Activated T-helper 1 cell treated with anti-CD3 and anti-CD28 coated beads, Interleukin-12 subunit alpha, Interleukin-12 subunit beta, Interleukin-2, Interleukin-4 antibody, amounts not matched to agents 30 ng/mL and 10 ng/mL and 1 ng/mL, durations not matched to agents 14 hours and 24 hours and 36 hours (primary cell): ENCODE results near the gene DDX56. TPM values are rescaled to one million over a fixed set of nuclear protein-coding genes. Genes with fewer than 3 reads are reported as not detected.

Experiments used
- DNase-seq: peaks from one replicate; pipeline ENCODE4 v3.0.0; 2021; ENCODE audit warnings: low spot score
- H3K27ac Mint-ChIP-seq: one replicate; pipeline ENCODE4 v1.8.0; 2021; ENCODE audit warnings: mild to moderate bottlenecking, mixed read lengths
- H3K27me3 Mint-ChIP-seq: one replicate; pipeline ENCODE4 v1.8.0; 2022; ENCODE audit warnings: mild to moderate bottlenecking, moderate library complexity, mixed read lengths; ENCODE audit not compliant: insufficient read depth
- H3K36me3 Mint-ChIP-seq: one replicate; pipeline ENCODE4 v1.8.0; 2021; ENCODE audit warnings: low read depth, mixed read lengths
- H3K4me1 Mint-ChIP-seq: one replicate; pipeline ENCODE4 v1.8.0; 2021; ENCODE audit warnings: low read depth, mixed read lengths
- H3K4me3 Mint-ChIP-seq: one replicate; pipeline ENCODE4 v1.8.0; 2021; ENCODE audit warnings: mild to moderate bottlenecking, moderate library complexity, mixed read lengths
- H3K9me3 Mint-ChIP-seq: one replicate; pipeline ENCODE4 v1.8.0; 2021; ENCODE audit warnings: mixed read lengths
- intact Hi-C: fragments of 100-400 bp; cut with micrococcal nuclease; formaldehyde crosslinking; loops from one replicate; pipeline ENCODE4 v1.15.1; 2024
- total RNA-seq: library from RNA; stranded (reverse); gene quantifications from 2 replicates; pipeline ENCODE4 v1.2.3, GENCODE V29; 2022

DDX56 gene
- 165 and 166 TPM in 2 replicates for total RNA-seq

GRCh38 chr7:44573464-44574286 is at the start of gene DDX56:
TSS of gene DDX56 (minus strand) at chr7:44573908. CDS start at chr7:44573895, 13 bp downstream.
- Mint-ChIP-seq H3K27ac (peak within 1 kb of the TSS; percentile 95), H3K27me3 (no peaks in the 10 kb centered on the region), H3K36me3 (peaks cover 57% of the 10 kb centered on the region), H3K4me3 (peak within 1 kb of the TSS; percentile 88), H3K9me3 (no peaks in the 10 kb centered on the region), H3K4me1 (peaks cover 32% of the 10 kb centered on the region)
- intact Hi-C loops: loop anchor here (1.0 to 2.0 kb wide), 7 partner anchors 9 to 491 kb away; partner anchors contain the start of genes H2AZ2, NUDCD3, OGDH and POLM
- DNase-seq: peak; percentile 93

GRCh38 chr7:44622342-44623151 is 48.8 kb upstream of the DDX56 start:
- Mint-ChIP-seq H3K9me3 (no peaks in the 10 kb centered on the region), H3K4me3 (peak overlapping the region; percentile 60), H3K4me1 (peaks cover 83% of the 10 kb centered on the region), H3K36me3 (peaks cover 42% of the 10 kb centered on the region), H3K27me3 (no peaks in the 10 kb centered on the region), H3K27ac (peak overlapping the region; percentile 94)
- peak; percentile 40 for DNase-seq
- intact Hi-C loops: loop anchor here (1.0 kb wide), 3 partner anchors 11 to 16 kb away; partner anchors contain the start of gene OGDH

GRCh38 chr7:44621750-44622103 is 48.0 kb upstream of the DDX56 start:
- intact Hi-C loops: loop anchor here (1.0 kb wide), 2 partner anchors 12 to 15 kb away; partner anchors contain the start of gene OGDH
- H3K36me3 Mint-ChIP-seq: peaks cover 42% of the 10 kb centered on the region
- H3K4me1 Mint-ChIP-seq: peaks cover 91% of the 10 kb centered on the region

DNA sequence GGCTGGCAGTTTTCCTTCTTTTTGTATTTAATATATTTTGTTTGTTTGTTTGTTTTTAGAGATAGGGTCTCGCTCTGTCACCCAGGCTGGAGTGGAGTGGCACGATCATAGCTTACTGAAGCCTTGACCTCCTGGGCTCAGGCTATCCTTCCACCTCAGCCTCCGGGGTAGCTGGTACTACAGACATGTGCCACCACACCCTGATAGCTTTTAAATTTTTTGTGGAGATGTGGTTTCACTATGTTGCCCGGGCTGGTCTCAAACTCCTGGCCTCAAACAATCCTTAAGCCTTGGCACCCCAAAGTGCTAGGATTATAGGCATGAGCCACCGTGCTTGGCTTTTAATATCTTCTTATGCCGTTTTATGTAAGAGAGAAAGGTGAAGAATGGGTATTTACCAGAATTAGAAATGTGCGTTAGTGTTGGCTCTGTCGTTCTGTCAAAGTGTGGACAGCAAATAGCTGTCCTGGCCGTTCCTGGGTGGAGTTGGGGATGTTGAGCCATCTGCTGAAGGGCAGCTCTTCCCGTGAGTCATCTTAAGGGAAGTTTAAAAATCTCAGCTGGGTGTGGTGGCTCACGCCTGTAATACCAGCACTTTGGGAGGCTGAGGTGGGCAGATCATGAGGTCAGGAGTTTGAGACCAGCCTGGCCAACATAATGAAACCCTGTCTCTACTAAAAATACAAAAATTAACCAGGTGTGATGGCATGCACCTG is 47.5 kb upstream of the DDX56 start:
- Mint-ChIP-seq H3K27ac (peak overlapping the region; percentile 15), H3K4me3 (no peak overlapping the region), H3K9me3 (no peaks in the 10 kb centered on the region), H3K27me3 (no peaks in the 10 kb centered on the region), H3K4me1 (peaks cover 88% of the 10 kb centered on the region), H3K36me3 (peaks cover 38% of the 10 kb centered on the region)
- intact Hi-C loops: no loop called here
- no peak for DNase-seq

More at GRCh38 chr7:44621750-44622103, 48.0 kb upstream of the DDX56 start:
- DNase-seq: no peak
- Mint-ChIP-seq H3K9me3 (no peaks in the 10 kb centered on the region), H3K27ac (peak overlapping the region; percentile 94), H3K4me3 (no peak overlapping the region), H3K27me3 (no peaks in the 10 kb centered on the region)

DNA sequence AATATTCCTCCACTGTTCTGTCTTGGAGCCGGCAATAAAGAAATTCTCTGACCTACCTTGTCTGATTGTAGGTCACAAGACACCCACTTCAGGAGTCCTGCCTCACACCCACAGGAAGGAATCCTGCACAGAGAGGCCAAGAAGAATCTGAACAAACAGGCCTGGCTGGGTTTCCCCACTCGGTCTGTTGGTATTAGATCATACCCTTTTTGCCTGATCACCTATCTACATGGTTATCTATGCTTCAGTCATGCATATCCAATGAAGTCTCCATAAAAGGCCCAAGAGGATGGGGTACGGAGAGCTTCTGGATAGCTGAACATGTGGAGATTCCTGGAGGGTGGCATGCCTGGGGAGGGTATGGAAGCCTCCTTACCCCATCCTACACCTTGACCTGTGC is 45.0 kb upstream of the DDX56 start:
- intact Hi-C loops: no loop called here
- no peaks in the 10 kb centered on the region for H3K27me3 Mint-ChIP-seq
- H3K9me3 Mint-ChIP-seq: no peaks in the 10 kb centered on the region
- H3K4me1 Mint-ChIP-seq: peaks cover 87% of the 10 kb centered on the region
- H3K4me3 Mint-ChIP-seq: peak overlapping the region; percentile 16
- peaks cover 27% of the 10 kb centered on the region for H3K36me3 Mint-ChIP-seq
- no peak for DNase-seq
- peak overlapping the region; percentile 95 for H3K27ac Mint-ChIP-seq

- DNase-seq: no peak
- intact Hi-C loops: no loop called here
- Mint-ChIP-seq H3K4me1 (peaks cover 80% of the 10 kb centered on the region), H3K9me3 (no peaks in the 10 kb centered on the region), H3K36me3 (peaks cover 26% of the 10 kb centered on the region), H3K27ac (peak overlapping the region; percentile 95), H3K27me3 (no peaks in the 10 kb centered on the region), H3K4me3 (peak overlapping the region; percentile 48)
These were observed 44.3 kb upstream of the DDX56 start for GRCh38 chr7:44618045-44618444.

DNA sequence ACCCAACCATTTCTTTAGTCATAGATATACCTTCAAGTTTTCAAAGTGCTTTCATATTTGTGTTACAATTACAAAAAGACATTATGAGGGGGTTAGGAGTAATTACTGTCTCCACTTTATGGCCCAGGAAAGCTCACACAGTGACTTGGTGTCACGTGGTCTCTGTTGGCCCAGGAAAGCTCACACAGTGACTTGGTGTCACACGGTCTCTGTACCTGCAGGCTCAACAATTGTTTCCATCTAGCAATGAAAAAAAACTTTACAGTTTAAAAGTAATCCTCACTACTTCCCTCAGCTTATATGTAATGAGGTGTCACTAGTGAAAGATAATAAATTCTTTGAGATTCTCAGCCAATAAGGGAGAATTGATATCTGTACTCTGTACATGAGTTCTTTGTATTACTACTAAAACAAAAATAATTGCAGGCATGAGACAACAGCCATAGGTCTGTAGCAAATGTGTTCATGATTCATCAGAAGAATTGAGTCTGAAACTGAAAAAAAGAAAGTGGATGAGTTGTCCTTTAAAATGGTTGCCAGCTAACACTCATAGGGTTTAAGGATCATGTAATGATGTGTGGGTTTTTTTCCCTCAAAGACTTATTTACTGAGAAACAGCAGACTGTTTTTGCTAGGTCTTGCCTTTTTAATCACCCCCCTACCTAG is 43.6 kb upstream of the DDX56 start:
- peaks cover 26% of the 10 kb centered on the region for H3K36me3 Mint-ChIP-seq
- no peaks in the 10 kb centered on the region for H3K9me3 Mint-ChIP-seq
- H3K4me3 Mint-ChIP-seq: peak overlapping the region; percentile 72
- intact Hi-C loops: loop anchor here (1.0 kb wide), 7 partner anchors 8 to 579 kb away; partner anchors contain the start of genes OGDH and TMED4
- no peak for DNase-seq
- peak overlapping the region; percentile 95 for H3K27ac Mint-ChIP-seq
- no peaks in the 10 kb centered on the region for H3K27me3 Mint-ChIP-seq
- peaks cover 73% of the 10 kb centered on the region for H3K4me1 Mint-ChIP-seq

GRCh38 chr7:44616545-44616944 is 42.8 kb upstream of the DDX56 start:
- H3K27ac Mint-ChIP-seq: no peak overlapping the region
- H3K27me3 Mint-ChIP-seq: no peaks in the 10 kb centered on the region
- peaks cover 73% of the 10 kb centered on the region for H3K4me1 Mint-ChIP-seq
- H3K9me3 Mint-ChIP-seq: no peaks in the 10 kb centered on the region
- no peak overlapping the region for H3K4me3 Mint-ChIP-seq
- no peak for DNase-seq
- peaks cover 26% of the 10 kb centered on the region for H3K36me3 Mint-ChIP-seq
- intact Hi-C loops: no loop called here

DNA sequence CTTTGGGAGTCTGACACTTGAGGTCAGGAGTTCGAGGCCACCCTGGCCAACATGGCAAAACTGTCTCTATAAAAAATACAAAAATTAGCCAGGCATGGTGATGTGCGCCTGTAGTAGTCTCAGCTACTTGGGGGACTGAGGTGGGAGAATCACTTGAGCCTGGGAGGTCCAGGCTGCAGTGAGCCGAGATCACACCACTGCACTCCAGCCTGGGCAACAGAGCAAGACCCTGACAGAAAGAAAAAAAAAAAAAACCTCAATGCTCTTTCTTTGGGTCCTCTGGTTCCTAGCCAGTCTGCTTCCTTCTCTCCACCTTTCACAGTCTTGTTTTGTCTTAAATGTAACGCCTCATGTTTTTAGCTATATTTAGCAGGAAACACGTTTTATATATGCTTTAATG is 42.1 kb upstream of the DDX56 start:
- Mint-ChIP-seq H3K36me3 (peaks cover 22% of the 10 kb centered on the region), H3K4me3 (no peak overlapping the region), H3K27ac (peak overlapping the region; percentile 42), H3K27me3 (no peaks in the 10 kb centered on the region), H3K9me3 (no peaks in the 10 kb centered on the region), H3K4me1 (peaks cover 66% of the 10 kb centered on the region)
- no peak for DNase-seq
- intact Hi-C loops: no loop called here

DNA sequence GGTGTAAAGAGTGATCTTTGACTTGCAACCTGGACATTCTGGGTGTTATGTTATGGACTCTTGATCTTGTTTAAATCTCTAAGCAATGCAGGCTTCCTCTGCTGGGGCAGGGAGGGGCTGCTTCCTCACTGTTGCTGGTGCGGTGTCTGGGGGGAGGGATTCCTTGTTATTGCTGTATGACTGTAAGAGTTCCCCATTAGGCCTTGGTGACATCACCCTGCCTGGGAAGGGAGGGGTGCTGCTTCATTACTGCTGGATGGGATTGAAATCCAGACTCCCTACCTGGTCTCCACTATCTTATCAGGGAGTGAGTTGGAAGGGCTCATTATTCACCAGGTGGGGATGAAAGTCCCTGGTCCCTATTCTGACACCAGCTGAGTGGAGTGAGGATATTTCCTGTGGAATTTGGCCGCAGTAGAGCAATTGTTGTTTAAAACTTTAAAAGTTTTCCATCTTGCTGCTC is 41.5 kb upstream of the DDX56 start:
- Mint-ChIP-seq H3K27me3 (no peaks in the 10 kb centered on the region), H3K4me1 (peaks cover 63% of the 10 kb centered on the region)

GRCh38 chr7:44609829-44610228 is 36.1 kb upstream of the DDX56 start:
- Mint-ChIP-seq H3K36me3 (peaks cover 8% of the 10 kb centered on the region), H3K9me3 (no peaks in the 10 kb centered on the region), H3K4me1 (peaks cover 53% of the 10 kb centered on the region), H3K27me3 (peaks cover 2% of the 10 kb centered on the region), H3K27ac (peak overlapping the region; percentile 9), H3K4me3 (no peak overlapping the region)
- no peak for DNase-seq
- intact Hi-C loops: no loop called here

More for the DNA sequence above, 41.5 kb upstream of the DDX56 start:
- Mint-ChIP-seq H3K36me3 (peaks cover 20% of the 10 kb centered on the region), H3K27ac (peak overlapping the region; percentile 70), H3K9me3 (no peaks in the 10 kb centered on the region), H3K4me3 (no peak overlapping the region)
- intact Hi-C loops: no loop called here
- DNase-seq: no peak
